IMR-90 (cell line): ENCODE measurements around the gene IFNAR2. TPM values are rescaled to one million over a fixed set of nuclear protein-coding genes. Genes with fewer than 3 reads are reported as not detected.

Source experiments
- ATAC-seq: fragments of 200-7000 bp; cut with Tn5 transposase; 2 replicates; pipeline ENCODE4 v1.9.1; 2020; ENCODE audit warnings: low read depth, mild to moderate bottlenecking, moderate library complexity
- BruUV-seq: library from RNA; stranded (reverse); fragments of 400-500 nt; replicated peaks from 2 replicates; lab custom pipeline; 2021; lab: Mats Ljungman, UMichigan
- CTCF ChIA-PET: fragments of 300-600 bp; formaldehyde crosslinking; extraction: SDS; loops from one replicate; lab custom pipeline; 2021; ENCODE audit warnings: antibody characterized with exemption; lab: Yijun Ruan, JAX
- POLR2A ChIA-PET: fragments of 300-600 bp; sonication (Branson Sonifier 250); formaldehyde crosslinking; loops from one replicate; lab custom pipeline; 2022; ENCODE audit warnings: antibody characterized with exemption; ENCODE audit not compliant: unreplicated experiment; lab: Charles Lee
- DNase-seq: peaks from one replicate; pipeline ENCODE4 v3.0.0; 2013
- H2AFZ ChIP-seq: replicated peaks from 2 replicates; pipeline ENCODE3; 2013; ENCODE audit warnings: low read length, mild to moderate bottlenecking; ENCODE audit not compliant: poor library complexity
- H2AK5ac ChIP-seq: 2 replicates; pipeline ENCODE4 v1.6.1; 2013; ENCODE audit warnings: low read depth, low read length, inconsistent platforms
- H2AK9ac ChIP-seq: replicated peaks from 2 replicates; pipeline ENCODE3; 2013; ENCODE audit warnings: mild to moderate bottlenecking, low read depth, low read length, moderate library complexity; ENCODE audit not compliant: poor library complexity
- H2BK120ac ChIP-seq: 2 replicates; pipeline ENCODE4 v1.6.1; 2013; ENCODE audit warnings: low read depth, low read length, inconsistent platforms
- H2BK15ac ChIP-seq: 3 replicates; pipeline ENCODE4 v1.6.1; 2013; ENCODE audit warnings: low read depth, low read length, inconsistent platforms
- H2BK20ac ChIP-seq: 2 replicates; pipeline ENCODE4 v1.6.1; 2013; ENCODE audit warnings: low read depth, mild to moderate bottlenecking, inconsistent platforms, low read length, moderate library complexity
- H2BK5ac ChIP-seq: 2 replicates; pipeline ENCODE4 v1.6.1; 2013; ENCODE audit warnings: mild to moderate bottlenecking, low read depth, low read length, inconsistent platforms; ENCODE audit not compliant: poor library complexity, severe bottlenecking
- H3K14ac ChIP-seq: replicated peaks from 2 replicates; pipeline ENCODE4 v1.6.1; 2013; ENCODE audit warnings: low read depth, low read length, inconsistent platforms
- H3K18ac ChIP-seq: 2 replicates; pipeline ENCODE4 v1.6.1; 2013; ENCODE audit warnings: low read depth, low read length, control low read depth
- H3K23ac ChIP-seq: 2 replicates; pipeline ENCODE4 v1.6.1; 2013; ENCODE audit warnings: low read depth, low read length, inconsistent platforms
- H3K27ac ChIP-seq: 2 replicates; pipeline ENCODE4 v1.5.1; 2013; ENCODE audit warnings: mild to moderate bottlenecking, control low read depth, low read length; ENCODE audit not compliant: insufficient read depth
- H3K27me3 ChIP-seq: 2 replicates; pipeline ENCODE4 v1.6.1; 2013; ENCODE audit warnings: low read length; ENCODE audit not compliant: control insufficient read depth, insufficient read depth
- H3K36me3 ChIP-seq: 2 replicates; pipeline ENCODE4 v1.6.1; 2013; ENCODE audit warnings: low read length, mixed read lengths; ENCODE audit not compliant: control insufficient read depth, insufficient read depth
- H3K4ac ChIP-seq: 2 replicates; pipeline ENCODE4 v1.6.1; 2013; ENCODE audit warnings: low read depth, low read length, inconsistent platforms
- H3K4me1 ChIP-seq: 2 replicates; pipeline ENCODE4 v1.6.1; 2013; ENCODE audit warnings: low read length, mixed read lengths; ENCODE audit not compliant: control insufficient read depth, insufficient read depth
- H3K4me2 ChIP-seq: 2 replicates; pipeline ENCODE4 v1.6.1; 2013; ENCODE audit warnings: low read depth, mild to moderate bottlenecking, control low read depth, low read length, moderate library complexity
- H3K4me3 ChIP-seq: 2 replicates; pipeline ENCODE4 v1.5.1; 2013; ENCODE audit warnings: low read depth, mild to moderate bottlenecking, control low read depth, low read length, moderate library complexity; ENCODE audit not compliant: insufficient read depth
- H3K56ac ChIP-seq: 2 replicates; pipeline ENCODE4 v1.6.1; 2013; ENCODE audit warnings: low read length, inconsistent platforms; ENCODE audit not compliant: insufficient read depth; ENCODE audit errors: extremely low read depth
- H3K79me1 ChIP-seq, 2 experiments: 2 replicates each; pipeline ENCODE4 v1.6.1; 2013; ENCODE audit warnings: low read length in 2 of 2, inconsistent platforms in 1 of 2, low read depth in 1 of 2
- H3K9ac ChIP-seq: 2 replicates; pipeline ENCODE4 v1.6.1; 2013; ENCODE audit warnings: low read depth, low read length, control low read depth
- H3K9me1 ChIP-seq: 2 replicates; pipeline ENCODE4 v1.6.1; 2013; ENCODE audit warnings: low read length, inconsistent platforms; ENCODE audit not compliant: insufficient read depth
- H3K9me3 ChIP-seq: 2 replicates; pipeline ENCODE4 v1.6.1; 2013; ENCODE audit warnings: low read length; ENCODE audit not compliant: control insufficient read depth, insufficient read depth
- H4K20me1 ChIP-seq: 2 replicates; pipeline ENCODE4 v1.6.1; 2013; ENCODE audit warnings: low read length, inconsistent platforms; ENCODE audit not compliant: insufficient read depth
- H4K5ac ChIP-seq: 2 replicates; pipeline ENCODE4 v1.6.1; 2013; ENCODE audit warnings: mild to moderate bottlenecking, low read depth, low read length, control low read depth
- H4K8ac ChIP-seq, 2 experiments: 2 replicates each; pipeline ENCODE4 v1.6.1; 2013; ENCODE audit warnings: low read depth in 2 of 2, low read length in 2 of 2, control low read depth in 1 of 2, inconsistent platforms in 1 of 2
- H4K91ac ChIP-seq: 2 replicates; pipeline ENCODE4 v1.6.1; 2013; ENCODE audit warnings: low read depth, low read length, inconsistent platforms; ENCODE audit not compliant: insufficient read depth
- BHLHE40 ChIP-seq: fragments of 150-350 bp; IDR thresholded peaks from 2 replicates; pipeline ENCODE4 v1.6.1; 2016; ENCODE audit warnings: mild to moderate bottlenecking, low read depth, low read length
- CEBPB ChIP-seq: IDR thresholded peaks from 2 replicates; pipeline ENCODE4 v1.6.1; 2012; ENCODE audit warnings: low read depth, low read length, improper control_type of control experiment
- MAZ ChIP-seq: IDR thresholded peaks from 2 replicates; pipeline ENCODE4 v1.6.1; 2012; ENCODE audit warnings: low read depth, mild to moderate bottlenecking, low read length, improper control_type of control experiment, moderate library complexity, borderline replicate concordance
- SMC3 ChIP-seq: fragments of 150-350 bp; IDR thresholded peaks from 2 replicates; pipeline ENCODE4 v1.6.1; 2016; ENCODE audit warnings: low read depth, mild to moderate bottlenecking, antibody characterized with exemption, low read length, moderate library complexity
- WGBS, 2 experiments: methylation state at CpG; one replicate each; pipeline versions ENCODE4 v1.1.5 to v1.1.7; 2013; ENCODE audit warnings: missing lambda C conversion rate in 2 of 2; ENCODE audit not compliant: insufficient read length in 1 of 2; ENCODE audit errors: extremely low coverage in 2 of 2; 5-methylcytosine and 5-hydroxymethylcytosine counted together
- dilution Hi-C: fragments of 300-500 bp; cut with HindIII; formaldehyde crosslinking; loops from one replicate; pipeline ENCODE4 v1.14.3; 2018; ENCODE audit warnings: low sequenced_read_pairs; ENCODE audit not compliant: unreplicated experiment
- in situ Hi-C: fragments of 300-500 bp; cut with MboI; formaldehyde crosslinking; loops from 3 replicates; pipeline ENCODE4 v1.14.3; 2019; ENCODE audit warnings: low sequenced_read_pairs, inconsistent platforms, mixed read lengths
- intact Hi-C: fragments of 100-400 bp; cut with micrococcal nuclease; formaldehyde crosslinking; loops from 2 replicates; pipeline ENCODE4 v1.10.0; 2022
- polyA plus RNA-seq, 3 experiments: library from polyadenylated mRNA; depleted of rRNA; stranded (reverse); fragments of >200 nt; gene quantifications; 2 replicates each; pipeline ENCODE4 v1.2.3, GENCODE V29; 2012; ENCODE audit warnings: low replicate concordance in 1 of 3
- total RNA-seq: library from RNA; depleted of rRNA; stranded (reverse); fragments of >200 nt; gene quantifications from 2 replicates; pipeline ENCODE4 v1.2.3, GENCODE V29; 2012

The IFNAR2 gene
- total and polyA plus RNA-seq, 2 of the 4 experiments (the other 2 are of a cell fraction), result 6.3 to 13.9 TPM

DNA sequence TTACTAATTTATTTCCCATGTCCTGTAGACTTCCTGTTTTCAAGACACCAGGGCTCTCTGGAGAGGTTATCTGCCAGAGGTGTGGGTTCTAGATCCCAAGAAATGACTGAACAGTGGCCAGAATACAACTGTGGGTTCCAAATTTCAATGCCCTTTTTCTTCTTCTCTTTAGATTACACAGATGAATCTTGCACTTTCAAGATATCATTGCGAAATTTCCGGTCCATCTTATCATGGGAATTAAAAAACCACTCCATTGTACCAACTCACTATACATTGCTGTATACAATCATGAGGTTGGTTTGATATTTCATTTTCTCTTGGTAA, 15.0 kb downstream of the IFNAR2 start:
- Histone ChIP-seq H3K27me3 (no peaks in the 10 kb centered on the region), H3K23ac (no peak overlapping the region), H3K14ac (no peak overlapping the region), H3K4me1 (no peaks in the 10 kb centered on the region), H3K4me3 (no peak overlapping the region), H3K9ac (no peak overlapping the region), H4K91ac (no peak overlapping the region), H4K5ac (no peak overlapping the region), H3K4ac (no peak overlapping the region), H3K79me1 (no peaks in the 10 kb centered on the region; a peak in 2 of 4 replicates), H3K56ac (no peak overlapping the region), H3K27ac (no peak overlapping the region), H4K8ac (no peak overlapping the region), H3K9me3 (no peaks in the 10 kb centered on the region), H2BK20ac (no peak overlapping the region), H2AK5ac (no peak overlapping the region), H2BK5ac (no peak overlapping the region), H3K36me3 (peaks cover 34% of the 10 kb centered on the region), H3K4me2 (no peak overlapping the region), H2AFZ (no peak overlapping the region), H2BK15ac (no peak overlapping the region), H4K20me1 (no peaks in the 10 kb centered on the region), H3K9me1 (0 out of 2 replicates have a peak, but pooled peaks cover 4% of the 10 kb centered on the region), H2AK9ac (peak overlapping the region; percentile 19), H3K18ac (no peak overlapping the region), H2BK120ac (no peak overlapping the region)
- intact Hi-C loops (no loop called here), in situ Hi-C loops (no loop called here), dilution Hi-C loops (no loop called here)
- ChIA-PET POLR2A (no interaction called here), CTCF (no interaction called here)
- TF ChIP-seq SMC3 (no peak), CEBPB (peak; percentile 73), MAZ (no peak), BHLHE40 (no peak)
- no peak for DNase-seq
- WGBS, 2 experiments, result no CpG with 5 or more reads among the region's 2 CpGs
- BruUV-seq, result no TSS peak
- no peak for ATAC-seq
